Endothelial cell of umbilical vein (primary cell): ENCODE data around the gene ZNF778. TPM values are rescaled to one million over a fixed set of nuclear protein-coding genes. Genes with fewer than 3 reads are reported as not detected.

ENCODE experiments used
- BruUV-seq: library from RNA; stranded (reverse); fragments of 400-500 nt; replicated peaks from 2 replicates; lab custom pipeline; 2021; lab: Mats Ljungman, UMichigan
- CTCF ChIA-PET: fragments of 300-600, 350-600 bp; sonication (Branson Sonifier 250); formaldehyde crosslinking; loops from one replicate; lab custom pipeline; 2021; ENCODE audit warnings: antibody characterized with exemption, inconsistent platforms; lab: Charles Lee
- POLR2A ChIA-PET: fragments of 300-600, 350-600 bp; sonication (Branson Sonifier 250); formaldehyde crosslinking; loops from one replicate; lab custom pipeline; 2021; ENCODE audit warnings: antibody characterized with exemption, inconsistent platforms; lab: Charles Lee
- DNase-seq: peaks from one replicate; pipeline ENCODE4 v3.0.0-alpha.2; 2011; ENCODE audit warnings: low read depth, low spot score
- FAIRE-seq: peaks from 2 replicates; lab custom pipeline; 2011; peaks lifted over from hg19 to GRCh38; lab: Jason Lieb, UNC
- H2AFZ ChIP-seq: 2 replicates; pipeline ENCODE4 v1.6.0; 2012; ENCODE audit warnings: low read depth, low read length, control low read depth, inconsistent platforms
- H3K27ac ChIP-seq: 2 replicates; pipeline ENCODE4 v1.5.1; 2011; ENCODE audit warnings: low read depth, mild to moderate bottlenecking, control low read depth, low read length, moderate library complexity; ENCODE audit not compliant: insufficient read depth
- H3K27me3 ChIP-seq, 2 experiments: 2 replicates each; pipeline versions ENCODE4 v1.6.0 to v1.6.1; 2011; ENCODE audit warnings: low read length in 2 of 2, mixed read lengths in 1 of 2; ENCODE audit not compliant: control insufficient read depth in 2 of 2, insufficient read depth in 2 of 2
- H3K36me3 ChIP-seq, 2 experiments: 2 replicates in 1 of 2; 3 replicates in 1 of 2; pipeline ENCODE4 v1.5.1; 2011; ENCODE audit warnings: low read length in 2 of 2, mild to moderate bottlenecking in 1 of 2, moderate library complexity in 1 of 2; ENCODE audit not compliant: control insufficient read depth in 2 of 2, insufficient read depth in 2 of 2; ENCODE audit errors: extremely low read depth in 1 of 2
- H3K4me1 ChIP-seq: 3 replicates; pipeline ENCODE4 v1.5.1; 2011; ENCODE audit warnings: mild to moderate bottlenecking, low read length; ENCODE audit not compliant: control insufficient read depth, insufficient read depth; ENCODE audit errors: extremely low read depth
- H3K4me2 ChIP-seq: 2 replicates; pipeline ENCODE4 v1.6.1; 2011; ENCODE audit warnings: low read length, control low read depth, mixed read lengths; ENCODE audit not compliant: insufficient read depth
- H3K4me3 ChIP-seq, 3 experiments: fragments of 200-600 bp in 1 of 3; sonication (generic), shearing (Covaris generic) in 1 of 3; replicated peaks in 1 of 3; 2 replicates each; pipeline ENCODE4 v1.5.1; 2011 to 2016; ENCODE audit warnings: control low read depth in 3 of 3, low read length in 3 of 3, mild to moderate bottlenecking in 2 of 3, inconsistent platforms in 1 of 3, low read depth in 1 of 3, moderate library complexity in 1 of 3; ENCODE audit not compliant: insufficient read depth in 1 of 3
- H3K79me2 ChIP-seq: 2 replicates; pipeline ENCODE4 v1.6.0; 2012; ENCODE audit warnings: low read length, inconsistent platforms; ENCODE audit not compliant: control insufficient read depth, insufficient read depth
- H3K9ac ChIP-seq: replicated peaks from 2 replicates; pipeline ENCODE3; 2011; ENCODE audit warnings: low read length, control low read depth; ENCODE audit not compliant: insufficient read depth; ENCODE audit errors: extremely low read depth
- H3K9me1 ChIP-seq: replicated peaks from 3 replicates; pipeline ENCODE4 v1.6.0; 2011; ENCODE audit warnings: mild to moderate bottlenecking, low read length; ENCODE audit not compliant: control insufficient read depth, insufficient read depth; ENCODE audit errors: extremely low read depth
- H3K9me3 ChIP-seq: replicated peaks from 2 replicates; pipeline ENCODE4 v1.5.1; 2012; ENCODE audit warnings: low read length, inconsistent platforms; ENCODE audit not compliant: control insufficient read depth, insufficient read depth
- H4K20me1 ChIP-seq: replicated peaks from 2 replicates; pipeline ENCODE3; 2011; ENCODE audit warnings: mild to moderate bottlenecking, low read length; ENCODE audit not compliant: control insufficient read depth, insufficient read depth; ENCODE audit errors: extremely low read depth
- FOS ChIP-seq: IDR thresholded peaks from 2 replicates; pipeline ENCODE4 v1.6.1; 2011; ENCODE audit warnings: mild to moderate bottlenecking, low read length, moderate library complexity, borderline replicate concordance; ENCODE audit not compliant: insufficient read depth
- GATA2 ChIP-seq: IDR thresholded peaks from 2 replicates; pipeline ENCODE4 v1.7.0; 2011; ENCODE audit warnings: low read depth, mild to moderate bottlenecking, moderate library complexity, mixed read lengths, low read length; ENCODE audit not compliant: insufficient read length, insufficient read depth
- JUN ChIP-seq: IDR thresholded peaks from 2 replicates; pipeline ENCODE4 v1.6.1; 2011; ENCODE audit warnings: borderline replicate concordance, low read depth; ENCODE audit not compliant: insufficient read length, insufficient read depth
- MYC ChIP-seq: IDR thresholded peaks from one replicate; pipeline ENCODE4 v1.6.1; 2011; ENCODE audit warnings: mild to moderate bottlenecking, low read depth, low read length
- POLR2AphosphoS5 ChIP-seq: IDR thresholded peaks from 2 replicates; pipeline ENCODE4 v1.6.1; 2012; ENCODE audit warnings: low read depth, mild to moderate bottlenecking, control low read depth, low read length, moderate library complexity; ENCODE audit not compliant: insufficient read depth
- dilution Hi-C: fragments of 300-500 bp; cut with MboI; formaldehyde crosslinking; loops from one replicate; pipeline ENCODE4 v1.15.0; 2019; ENCODE audit warnings: low sequenced_read_pairs; ENCODE audit not compliant: extremely low pct_ligation_motif_present
- intact Hi-C: fragments of 100-400 bp; cut with micrococcal nuclease; formaldehyde crosslinking; loops from one replicate; pipeline ENCODE4 v1.10.0; 2022
- polyA plus RNA-seq, 4 experiments: library from polyadenylated mRNA; depleted of rRNA in 3 of 4; stranded (reverse) in 3 of 4; unstranded in 1 of 4; fragments of >200 nt; gene quantifications; 2 replicates each; pipeline versions ENCODE4 v1.2.1 to v1.2.3, GENCODE V29; 2011 to 2012; ENCODE audit warnings: missing spikeins in 1 of 4
- total RNA-seq: library from RNA; stranded (reverse); gene quantifications from 2 replicates; pipeline ENCODE4 v1.2.3, GENCODE V29; 2021
- TF ChIP-seq, protein P1 (sequence below): IDR thresholded peaks from 2 replicates; pipeline ENCODE4 v1.6.1; 2011; ENCODE audit not compliant: insufficient read depth, insufficient read length

The ZNF778 gene
- total and polyA plus RNA-seq, 2 donors (not counting 3 experiments of a cell fraction or from before 2014, with no cell fraction given): 3.8 to 10.9 TPM

DNA sequence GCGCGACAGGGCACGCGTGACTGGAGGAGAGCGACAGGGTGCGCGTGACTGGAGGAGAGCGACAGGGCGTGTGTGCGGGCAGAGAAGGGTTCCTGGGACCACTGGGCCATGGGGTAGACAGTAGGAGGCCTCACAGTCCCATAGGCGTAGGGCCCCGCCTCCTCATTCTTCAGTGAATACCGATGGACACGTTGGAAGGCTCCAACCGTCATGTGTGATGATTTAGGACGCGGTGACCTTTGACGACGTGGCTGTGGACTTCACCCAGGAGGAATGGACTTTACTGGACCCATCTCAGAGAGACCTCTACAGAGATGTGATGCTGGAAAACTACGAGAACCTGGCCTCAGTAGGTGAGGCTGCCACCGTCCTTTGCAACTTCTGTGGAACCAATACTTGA is 5.4 kb downstream of the ZNF778 start:
- no peaks in the 10 kb centered on the region for H3K27me3 ChIP-seq
- H3K4me2 ChIP-seq: no peak overlapping the region
- intact Hi-C loops: no loop called here
- dilution Hi-C loops: no loop called here
- H3K9ac ChIP-seq: no peak overlapping the region
- no TSS peak for BruUV-seq
- CTCF ChIA-PET: no interaction called here
- H4K20me1 ChIP-seq: no peaks in the 10 kb centered on the region
- H3K27ac ChIP-seq: no peak overlapping the region
- H3K4me1 ChIP-seq: peaks cover 4% of the 10 kb centered on the region
- DNase-seq (no peak), FAIRE-seq (no peak)
- POLR2A ChIA-PET: no interaction called here
- no peaks in the 10 kb centered on the region for H3K9me1 ChIP-seq
- no peak overlapping the region for H3K4me3 ChIP-seq
- H3K9me3 ChIP-seq: peaks cover 13% of the 10 kb centered on the region
- peaks cover 21 to 46% of the 10 kb centered on the region in 2 experiments for H3K36me3 ChIP-seq
- TF ChIP-seq GATA2 (no peak), MYC (no peak), FOS (no peak)
- TF ChIP-seq, protein P1, sequence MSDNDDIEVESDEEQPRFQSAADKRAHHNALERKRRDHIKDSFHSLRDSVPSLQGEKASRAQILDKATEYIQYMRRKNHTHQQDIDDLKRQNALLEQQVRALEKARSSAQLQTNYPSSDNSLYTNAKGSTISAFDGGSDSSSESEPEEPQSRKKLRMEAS: no peak
- H3K79me2 ChIP-seq: peaks cover 6% of the 10 kb centered on the region
- no peak overlapping the region for H2AFZ ChIP-seq

DNA sequence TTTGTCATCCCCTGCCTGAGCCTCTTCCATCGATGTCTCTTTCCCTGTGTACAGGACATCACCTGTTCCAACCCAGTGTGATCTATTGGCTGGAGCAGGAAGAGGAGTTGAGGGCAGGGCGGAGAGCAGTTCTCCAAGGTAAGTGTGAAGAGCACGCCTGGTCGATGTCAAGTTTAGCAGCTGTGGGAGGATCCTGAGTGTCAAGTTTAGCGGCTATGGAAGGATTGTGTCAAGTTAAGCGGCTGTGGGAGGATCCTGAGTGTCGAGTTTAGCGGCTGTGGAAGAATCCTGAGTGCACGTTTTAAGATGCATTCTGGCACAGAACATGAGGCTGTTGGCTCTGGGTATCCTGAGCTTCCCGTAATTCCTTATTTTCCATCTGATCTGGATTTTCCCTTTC is 7.2 kb downstream of the ZNF778 start:
- H3K79me2 ChIP-seq: no peaks in the 10 kb centered on the region
- H3K9ac ChIP-seq: no peak overlapping the region
- no peaks in the 10 kb centered on the region for H4K20me1 ChIP-seq
- FAIRE-seq: no peak
- POLR2A ChIA-PET: no interaction called here
- no peak overlapping the region for H3K27ac ChIP-seq
- peaks cover 21 to 54% of the 10 kb centered on the region in 2 experiments for H3K36me3 ChIP-seq
- H3K9me1 ChIP-seq: no peaks in the 10 kb centered on the region
- peaks cover 25% of the 10 kb centered on the region for H3K9me3 ChIP-seq
- TF ChIP-seq JUN (no peak), MYC (no peak), POLR2AphosphoS5 (no peak), FOS (no peak), GATA2 (no peak)
- TF ChIP-seq, protein P1: no peak
- dilution Hi-C loops: no loop called here
- intact Hi-C loops: no loop called here
- H3K4me3 ChIP-seq: no peak overlapping the region
- CTCF ChIA-PET: no interaction called here
- H2AFZ ChIP-seq: no peak overlapping the region
- H3K4me1 ChIP-seq: no peaks in the 10 kb centered on the region
- no peaks in the 10 kb centered on the region for H3K27me3 ChIP-seq
- no peak overlapping the region for H3K4me2 ChIP-seq
- BruUV-seq: no TSS peak
- no peak for DNase-seq
